Measurements from ENCODE around the gene RYR3.

RYR3 gene

GRCh38 chr15:33644304-33644703 is 333.5 kb downstream of the RYR3 start:
- Histone ChIP-seq H3K36me3 (replicated peaks; ENCODE audit: insufficient read depth, low read length) (no peaks in the 10 kb centered on the region), H3K9me2 (replicated peaks; ENCODE audit: insufficient read depth, low read length) (no peaks in the 10 kb centered on the region), H4K20me1 (ENCODE audit: insufficient read depth, low read length) (no peaks in the 10 kb centered on the region), H2AFZ (ENCODE audit: low read length) (no peak overlapping the region), H3K27ac (ENCODE audit: low read length) (no peak overlapping the region), H3K4me1 (ENCODE audit: low read length) (no peaks in the 10 kb centered on the region), H3K9me3 (replicated peaks; ENCODE audit: insufficient read depth, low read length) (no peaks in the 10 kb centered on the region), H3F3A (ENCODE audit: insufficient read depth, low read length) (no peaks in the 10 kb centered on the region), H3K4me3 (ENCODE audit: low read length) (no peak overlapping the region), H3K79me2 (ENCODE audit: low read length) (no peaks in the 10 kb centered on the region), H3K4me2 (ENCODE audit: low read depth, low read length) (no peak overlapping the region), H3K9ac (ENCODE audit: low read length) (no peak overlapping the region), H3K27me3 (replicated peaks; ENCODE audit: insufficient read depth, low read length) (no peaks in the 10 kb centered on the region)
- DNase-seq = no peak
- no peak for TF ChIP-seq CTCF (IDR thresholded peaks at IDR 0.05; ENCODE audit: low read length)
- TF ChIP-seq EZH2phosphoT487 (IDR thresholded peaks at IDR 0.05; ENCODE audit: low read length) = no peak
- TF ChIP-seq EZH2 (optimal IDR thresholded peaks at IDR 0.05; ENCODE audit: low read depth, low read length) = no peak

- Histone ChIP-seq H3K79me2 (ENCODE audit: low read length) (no peaks in the 10 kb centered on the region), H3K4me1 (ENCODE audit: low read length) (no peaks in the 10 kb centered on the region), H3K9me3 (replicated peaks; ENCODE audit: insufficient read depth, low read length) (no peaks in the 10 kb centered on the region), H3K27ac (ENCODE audit: low read length) (no peak overlapping the region), H2AFZ (ENCODE audit: low read length) (no peak overlapping the region), H3F3A (ENCODE audit: insufficient read depth, low read length) (no peaks in the 10 kb centered on the region), H3K9ac (ENCODE audit: low read length) (no peak overlapping the region), H3K4me3 (ENCODE audit: low read length) (no peak overlapping the region), H3K27me3 (replicated peaks; ENCODE audit: insufficient read depth, low read length) (no peaks in the 10 kb centered on the region), H3K36me3 (replicated peaks; ENCODE audit: insufficient read depth, low read length) (no peaks in the 10 kb centered on the region), H3K4me2 (ENCODE audit: low read depth, low read length) (no peak overlapping the region), H4K20me1 (ENCODE audit: insufficient read depth, low read length) (no peaks in the 10 kb centered on the region), H3K9me2 (replicated peaks; ENCODE audit: insufficient read depth, low read length) (no peaks in the 10 kb centered on the region)
- TF ChIP-seq EZH2 (optimal IDR thresholded peaks at IDR 0.05; ENCODE audit: low read depth, low read length) = no peak
- no peak for TF ChIP-seq CTCF (IDR thresholded peaks at IDR 0.05; ENCODE audit: low read length)
- no peak for TF ChIP-seq EZH2phosphoT487 (IDR thresholded peaks at IDR 0.05; ENCODE audit: low read length)
- DNase-seq = no peak
Observed at GRCh38 chr15:33646744-33647143, 336.0 kb downstream of the RYR3 start.

- H3K9me2 ChIP-seq (replicated peaks; ENCODE audit: insufficient read depth, low read length) = no peaks in the 10 kb centered on the region
- no peak overlapping the region for H3K4me3 ChIP-seq (ENCODE audit: low read length)
- no peak for TF ChIP-seq EZH2phosphoT487 (IDR thresholded peaks at IDR 0.05; ENCODE audit: low read length)
- no peak for TF ChIP-seq EZH2 (optimal IDR thresholded peaks at IDR 0.05; ENCODE audit: low read depth, low read length)
- no peak for TF ChIP-seq CTCF (IDR thresholded peaks at IDR 0.05; ENCODE audit: low read length)
- no peaks in the 10 kb centered on the region for H3K4me1 ChIP-seq (ENCODE audit: low read length)
- H3K4me2 ChIP-seq (ENCODE audit: low read depth, low read length) = no peak overlapping the region
- H3K27ac ChIP-seq (ENCODE audit: low read length) = no peak overlapping the region
- H2AFZ ChIP-seq (ENCODE audit: low read length) = no peak overlapping the region
- no peaks in the 10 kb centered on the region for H3K27me3 ChIP-seq (replicated peaks; ENCODE audit: insufficient read depth, low read length)
- no peaks in the 10 kb centered on the region for H3K9me3 ChIP-seq (replicated peaks; ENCODE audit: insufficient read depth, low read length)
- H3K9ac ChIP-seq (ENCODE audit: low read length) = no peak overlapping the region
- H3F3A ChIP-seq (ENCODE audit: insufficient read depth, low read length) = no peaks in the 10 kb centered on the region
- H3K36me3 ChIP-seq (replicated peaks; ENCODE audit: insufficient read depth, low read length) = no peaks in the 10 kb centered on the region
- no peaks in the 10 kb centered on the region for H3K79me2 ChIP-seq (ENCODE audit: low read length)
- no peaks in the 10 kb centered on the region for H4K20me1 ChIP-seq (ENCODE audit: insufficient read depth, low read length)
- DNase-seq = no peak
Observed at GRCh38 chr15:33649217-33649933, 338.6 kb downstream of the RYR3 start.
